K562 (cell line): ENCODE measurements around the gene ASPHD1. TPM values are rescaled to one million over a fixed set of nuclear protein-coding genes. Genes with fewer than 3 reads are reported as not detected.

Experiments
- ARNT ChIP-seq, 2 experiments: fragments of 450-650 bp; IDR thresholded peaks; 2 replicates each; pipeline ENCODE4 v1.6.1; 2016; ENCODE audit warnings: mild to moderate bottlenecking in 1 of 2
- ATF7 ChIP-seq: fragments of 450-650 bp; IDR thresholded peaks from 2 replicates; pipeline ENCODE4 v1.7.1; 2014; ENCODE audit warnings: mild to moderate bottlenecking, moderate library complexity
- CBFA2T3 ChIP-seq: fragments of 450-650 bp; IDR thresholded peaks from 2 replicates; pipeline ENCODE4 v1.6.1; 2017
- E2F3 ChIP-seq: fragments of 250-450 bp; sonication (Bioruptor Pico); IDR thresholded peaks from 2 replicates; pipeline ENCODE4 v1.4.0; 2020; ENCODE audit warnings: mild to moderate bottlenecking
- HMGN3 ChIP-seq: IDR thresholded peaks from 2 replicates; pipeline ENCODE4 v1.6.1; 2011; ENCODE audit warnings: borderline replicate concordance, low read depth, mild to moderate bottlenecking, mixed read lengths, low read length; ENCODE audit not compliant: insufficient read length; ENCODE audit errors: extremely low read depth
- HNRNPL ChIP-seq: fragments of 200-400 bp; formaldehyde crosslinking; IDR thresholded peaks from 2 replicates; pipeline ENCODE4 v1.6.1; 2017; ENCODE audit warnings: low read depth, mild to moderate bottlenecking, low read length
- L3MBTL2 ChIP-seq: fragments of 450-650 bp; IDR thresholded peaks from 2 replicates; pipeline ENCODE4 v1.6.1; 2016; ENCODE audit warnings: mild to moderate bottlenecking, moderate library complexity
- MIER1 ChIP-seq: fragments of 450-650 bp; IDR thresholded peaks from 2 replicates; pipeline ENCODE4 v1.6.1; 2016; ENCODE audit warnings: antibody characterized with exemption, mild to moderate bottlenecking, low read depth
- NBN ChIP-seq: fragments of 450-650 bp; IDR thresholded peaks from 2 replicates; pipeline ENCODE4 v1.6.1; 2016; ENCODE audit warnings: low read depth, mild to moderate bottlenecking
- NCOA1 ChIP-seq: fragments of 450-650 bp; IDR thresholded peaks from 2 replicates; pipeline ENCODE4 v1.6.1; 2016; ENCODE audit warnings: low read depth
- PRMT5 ChIP-seq: sonication (generic); formaldehyde crosslinking; IDR thresholded peaks from 2 replicates; pipeline ENCODE4 v1.5.0; 2020; ENCODE audit warnings: missing genetic modification reagents
- RBFOX2 ChIP-seq: fragments of 200-400 bp; formaldehyde crosslinking; IDR thresholded peaks from 2 replicates; pipeline ENCODE4 v1.6.1; 2017; ENCODE audit warnings: low read depth, mild to moderate bottlenecking, low read length, moderate library complexity
- THRAP3 ChIP-seq: fragments of 450-650 bp; IDR thresholded peaks from 2 replicates; pipeline ENCODE4 v1.6.1; 2016; ENCODE audit warnings: mild to moderate bottlenecking, inconsistent platforms, borderline replicate concordance
- TRIM24 ChIP-seq, 2 experiments: fragments of 450-650 bp; IDR thresholded peaks; 2 replicates each; pipeline ENCODE4 v1.6.1; 2016
- ZFX ChIP-seq: sonication (generic); formaldehyde crosslinking; IDR thresholded peaks from 2 replicates; pipeline ENCODE4 v1.8.0; 2022; ENCODE audit warnings: mild to moderate bottlenecking, missing genetic modification reagents, moderate library complexity
- ZNF780A ChIP-seq: fragments of 250-450 bp; sonication (Bioruptor Pico); IDR thresholded peaks from 2 replicates; pipeline ENCODE4 v1.5.0; 2021; ENCODE audit warnings: mild to moderate bottlenecking
- polyA plus RNA-seq, 8 experiments: library from polyadenylated mRNA; depleted of rRNA in 4 of 8; stranded (reverse) in 5 of 8; unstranded in 3 of 8; fragments of >200 nt; fragmentation: Nextera tagmentation in 2 of 8; fragmentation: Illumina TruSeq in 1 of 8; extraction: Ambion mirVana in 2 of 8; extraction: Trizol in 1 of 8; gene quantifications; 2 replicates each; pipeline versions ENCODE4 v1.2.1 to v1.2.3, GENCODE V29; 2011 to 2014; ENCODE audit warnings: inconsistent platforms in 1 of 8, missing spikeins in 1 of 8
- total RNA-seq, 7 experiments: library from RNA; depleted of rRNA in 6 of 7; stranded (reverse); fragments of >200 nt in 6 of 7; fragmentation: Illumina TruSeq in 2 of 7; extraction: Trizol in 2 of 7; gene quantifications; 2 replicates each; pipeline versions ENCODE4 v1.2.1 to v1.2.3, GENCODE V29; 2011 to 2021; ENCODE audit warnings: low replicate concordance in 1 of 7
- TF ChIP-seq, protein P1 (sequence below): fragments of 250-450 bp; sonication (Bioruptor Pico); IDR thresholded peaks from 2 replicates; pipeline ENCODE4 v1.5.1; 2021; ENCODE audit warnings: mild to moderate bottlenecking
- TF ChIP-seq, protein P2 (sequence below): fragments of 250-450 bp; sonication (Bioruptor Pico); IDR thresholded peaks from 2 replicates; pipeline ENCODE4 v1.5.0; 2021; ENCODE audit warnings: mild to moderate bottlenecking, moderate library complexity
- TF ChIP-seq, protein P3 (sequence below): sonication (generic); formaldehyde crosslinking; IDR thresholded peaks from 2 replicates; pipeline ENCODE4 v1.8.0; 2022; ENCODE audit warnings: mild to moderate bottlenecking, low read depth, missing genetic modification reagents
- TF ChIP-seq, protein P4 (sequence below): fragments of 450-650 bp; formaldehyde crosslinking; IDR thresholded peaks from 2 replicates; pipeline ENCODE4 v1.4.0; 2020; ENCODE audit warnings: mild to moderate bottlenecking, moderate library complexity
- TF ChIP-seq, protein P5 (sequence below): sonication (generic); formaldehyde crosslinking; IDR thresholded peaks from 2 replicates; pipeline ENCODE4 v1.8.0; 2022; ENCODE audit warnings: mild to moderate bottlenecking, missing genetic modification reagents

The ASPHD1 gene
- total and polyA plus RNA-seq, 9 of the 15 experiments (the other 6 are each of a cell fraction or from before 2014, with no cell fraction given) = 0.03 to 0.70 (median 0.24) TPM; not detected in 5

DNA sequence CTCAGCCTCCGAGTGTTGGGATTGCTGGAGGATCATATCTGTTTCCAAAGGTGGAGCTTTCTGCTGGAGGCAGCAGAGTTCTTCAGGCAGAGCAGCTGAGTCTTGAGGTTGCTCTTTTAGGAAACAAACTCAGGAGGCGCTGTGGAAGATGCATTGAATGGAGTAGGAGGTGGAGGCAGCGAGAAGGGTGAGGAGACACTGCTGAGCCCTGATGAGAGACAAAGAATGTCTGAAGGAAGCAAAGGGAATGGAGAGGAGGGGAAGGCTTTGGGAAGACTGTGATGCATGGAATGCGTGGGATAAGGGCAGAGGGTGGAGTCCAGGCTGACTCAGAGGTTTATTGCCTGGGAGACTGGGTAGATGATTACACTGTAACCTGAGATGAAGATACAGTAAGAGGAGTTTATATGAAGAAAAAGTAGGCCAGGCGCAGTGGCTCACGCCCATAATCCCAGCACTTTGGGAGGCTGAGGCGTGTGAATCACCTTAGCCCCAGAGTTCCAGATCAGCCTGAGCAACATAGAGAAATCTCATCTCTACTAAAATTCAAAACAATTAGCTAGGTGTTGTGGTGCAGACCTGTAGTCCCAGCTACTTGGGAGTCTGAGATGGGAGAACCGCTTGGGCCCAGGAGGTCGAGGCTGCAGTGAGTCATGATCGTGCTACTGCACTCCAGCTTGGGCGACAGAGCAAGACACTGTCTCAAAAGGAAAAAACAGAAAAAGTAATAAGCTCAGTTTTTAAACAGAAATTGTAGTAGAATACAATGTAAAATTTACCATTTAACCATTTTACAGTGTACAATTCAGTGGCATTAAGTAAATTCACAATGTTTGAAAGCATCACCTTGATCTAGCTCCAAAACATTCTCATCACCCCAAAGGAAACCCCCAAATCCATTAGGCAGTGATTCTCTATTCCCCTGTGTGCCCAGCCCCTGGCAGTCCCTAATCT lies 43.8 kb downstream of the ASPHD1 start (continued):
- TF ChIP-seq, protein P1, sequence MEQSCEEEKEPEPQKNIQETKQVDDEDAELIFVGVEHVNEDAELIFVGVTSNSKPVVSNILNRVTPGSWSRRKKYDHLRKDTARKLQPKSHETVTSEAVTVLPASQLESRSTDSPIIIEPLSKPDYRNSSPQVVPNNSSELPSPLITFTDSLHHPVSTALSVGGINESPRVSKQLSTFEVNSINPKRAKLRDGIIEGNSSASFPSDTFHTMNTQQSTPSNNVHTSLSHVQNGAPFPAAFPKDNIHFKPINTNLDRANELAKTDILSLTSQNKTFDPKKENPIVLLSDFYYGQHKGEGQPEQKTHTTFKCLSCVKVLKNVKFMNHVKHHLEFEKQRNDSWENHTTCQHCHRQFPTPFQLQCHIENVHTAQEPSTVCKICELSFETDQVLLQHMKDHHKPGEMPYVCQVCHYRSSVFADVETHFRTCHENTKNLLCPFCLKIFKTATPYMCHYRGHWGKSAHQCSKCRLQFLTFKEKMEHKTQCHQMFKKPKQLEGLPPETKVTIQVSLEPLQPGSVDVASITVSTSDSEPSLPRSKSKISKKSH (CRISPR knock-in tag) = no peak
- TF ChIP-seq ARNT (IDR thresholded peaks at IDR 0.05) = no peak
- TF ChIP-seq, protein P2, sequence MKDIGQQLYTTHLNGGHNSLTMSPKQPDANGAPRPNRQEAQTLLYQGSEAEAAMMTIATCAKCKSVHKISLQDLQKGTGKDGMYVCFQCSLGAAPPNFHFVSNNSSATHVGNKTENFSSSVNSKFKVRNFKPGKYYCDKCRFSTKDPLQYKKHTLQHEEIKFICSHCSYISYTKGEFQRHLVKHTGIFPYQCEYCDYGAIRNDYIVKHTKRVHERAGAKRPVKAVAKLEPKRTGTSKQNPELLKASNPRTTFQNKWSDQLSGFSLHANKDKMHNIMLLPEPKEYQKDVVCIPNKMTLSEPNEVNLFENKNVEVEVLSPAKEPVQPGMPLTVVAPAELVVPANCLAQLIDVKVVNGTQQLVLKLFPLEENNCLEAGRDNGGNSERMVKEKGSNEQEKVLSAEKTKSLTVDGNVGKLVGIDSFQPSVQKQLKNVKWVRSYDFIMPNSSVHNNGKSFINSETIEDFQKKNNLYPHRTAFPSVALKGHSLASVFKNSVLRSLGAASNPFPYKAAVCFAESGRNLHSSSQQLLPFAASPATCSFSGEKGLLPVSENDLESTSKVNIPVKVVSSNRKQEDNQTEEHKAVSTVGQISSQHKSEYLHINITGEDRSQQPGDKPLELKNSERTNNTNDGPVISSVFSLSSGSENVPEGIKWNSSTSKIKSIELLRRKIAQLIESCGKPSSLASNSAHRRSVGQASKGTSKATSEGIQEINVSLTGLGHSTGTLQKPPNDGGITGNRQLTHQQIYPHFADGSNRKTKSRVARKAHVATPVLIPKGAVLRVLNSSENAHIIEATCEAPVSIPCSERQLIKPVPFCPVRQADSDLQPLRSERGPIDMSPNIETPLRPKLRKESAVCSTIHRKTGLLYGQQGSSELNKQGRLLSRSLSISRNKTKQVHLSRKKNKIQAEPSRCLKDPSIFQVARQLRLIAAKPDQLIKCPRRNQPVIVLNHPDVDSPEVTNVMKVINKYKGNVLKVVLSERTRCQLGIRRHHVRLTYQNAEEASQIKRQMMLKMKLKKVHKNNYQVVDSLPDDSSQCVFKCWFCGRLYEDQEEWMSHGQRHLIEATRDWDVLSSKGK (CRISPR knock-in tag) = no peak
- TF ChIP-seq RBFOX2 = no peak
- TF ChIP-seq, protein P3, sequence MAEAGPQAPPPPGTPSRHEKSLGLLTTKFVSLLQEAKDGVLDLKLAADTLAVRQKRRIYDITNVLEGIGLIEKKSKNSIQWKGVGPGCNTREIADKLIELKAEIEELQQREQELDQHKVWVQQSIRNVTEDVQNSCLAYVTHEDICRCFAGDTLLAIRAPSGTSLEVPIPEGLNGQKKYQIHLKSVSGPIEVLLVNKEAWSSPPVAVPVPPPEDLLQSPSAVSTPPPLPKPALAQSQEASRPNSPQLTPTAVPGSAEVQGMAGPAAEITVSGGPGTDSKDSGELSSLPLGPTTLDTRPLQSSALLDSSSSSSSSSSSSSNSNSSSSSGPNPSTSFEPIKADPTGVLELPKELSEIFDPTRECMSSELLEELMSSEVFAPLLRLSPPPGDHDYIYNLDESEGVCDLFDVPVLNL (CRISPR knock-in tag) = no peak
- TF ChIP-seq MIER1 = peak; percentile 71; the same call in 1 of the 2 replicates
- TF ChIP-seq NCOA1 = 0 out of 2 replicates have a peak, but pooled peaks have one; percentile 15
- no peak for TF ChIP-seq CBFA2T3
- no peak for TF ChIP-seq PRMT5 (CRISPR knock-in tag)
- TF ChIP-seq, protein P4, sequence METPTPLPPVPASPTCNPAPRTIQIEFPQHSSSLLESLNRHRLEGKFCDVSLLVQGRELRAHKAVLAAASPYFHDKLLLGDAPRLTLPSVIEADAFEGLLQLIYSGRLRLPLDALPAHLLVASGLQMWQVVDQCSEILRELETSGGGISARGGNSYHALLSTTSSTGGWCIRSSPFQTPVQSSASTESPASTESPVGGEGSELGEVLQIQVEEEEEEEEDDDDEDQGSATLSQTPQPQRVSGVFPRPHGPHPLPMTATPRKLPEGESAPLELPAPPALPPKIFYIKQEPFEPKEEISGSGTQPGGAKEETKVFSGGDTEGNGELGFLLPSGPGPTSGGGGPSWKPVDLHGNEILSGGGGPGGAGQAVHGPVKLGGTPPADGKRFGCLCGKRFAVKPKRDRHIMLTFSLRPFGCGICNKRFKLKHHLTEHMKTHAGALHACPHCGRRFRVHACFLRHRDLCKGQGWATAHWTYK = no peak
- peak; percentile 30; the same call in 1 of the 2 replicates for TF ChIP-seq L3MBTL2
- peak; percentile 12; the same call in 1 of the 2 replicates for TF ChIP-seq NBN
- TF ChIP-seq HNRNPL = no peak
- TF ChIP-seq ZFX (CRISPR knock-in tag) = peak; percentile 88
- TF ChIP-seq THRAP3 = no peak
- TF ChIP-seq, protein P5, sequence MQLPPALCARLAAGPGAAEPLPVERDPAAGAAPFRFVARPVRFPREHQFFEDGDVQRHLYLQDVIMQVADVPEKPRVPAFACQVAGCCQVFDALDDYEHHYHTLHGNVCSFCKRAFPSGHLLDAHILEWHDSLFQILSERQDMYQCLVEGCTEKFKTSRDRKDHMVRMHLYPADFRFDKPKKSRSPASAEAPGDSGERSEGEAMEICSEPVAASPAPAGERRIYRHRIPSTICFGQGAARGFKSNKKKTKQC (CRISPR knock-in tag) = peak; percentile 36; the same call in 1 of the 2 replicates
- no peak for TF ChIP-seq TRIM24 (IDR thresholded peaks at IDR 0.05)
- no peak for TF ChIP-seq ZNF780A (CRISPR knock-in tag)
- no peak for TF ChIP-seq HMGN3
- peak; percentile 33; the same call in 1 of the 2 replicates for TF ChIP-seq ATF7
- no peak for TF ChIP-seq E2F3
